GM18870 (cell line): ENCODE measurements around the gene PHACTR3.

Source experiments
- ATAC-seq: cut with Tn5 transposase; IDR thresholded peaks from one replicate; pipeline ENCODE4 v1.9.1; 2021; ENCODE audit warnings: moderate library complexity; ENCODE audit not compliant: unreplicated experiment

Gene PHACTR3

DNA sequence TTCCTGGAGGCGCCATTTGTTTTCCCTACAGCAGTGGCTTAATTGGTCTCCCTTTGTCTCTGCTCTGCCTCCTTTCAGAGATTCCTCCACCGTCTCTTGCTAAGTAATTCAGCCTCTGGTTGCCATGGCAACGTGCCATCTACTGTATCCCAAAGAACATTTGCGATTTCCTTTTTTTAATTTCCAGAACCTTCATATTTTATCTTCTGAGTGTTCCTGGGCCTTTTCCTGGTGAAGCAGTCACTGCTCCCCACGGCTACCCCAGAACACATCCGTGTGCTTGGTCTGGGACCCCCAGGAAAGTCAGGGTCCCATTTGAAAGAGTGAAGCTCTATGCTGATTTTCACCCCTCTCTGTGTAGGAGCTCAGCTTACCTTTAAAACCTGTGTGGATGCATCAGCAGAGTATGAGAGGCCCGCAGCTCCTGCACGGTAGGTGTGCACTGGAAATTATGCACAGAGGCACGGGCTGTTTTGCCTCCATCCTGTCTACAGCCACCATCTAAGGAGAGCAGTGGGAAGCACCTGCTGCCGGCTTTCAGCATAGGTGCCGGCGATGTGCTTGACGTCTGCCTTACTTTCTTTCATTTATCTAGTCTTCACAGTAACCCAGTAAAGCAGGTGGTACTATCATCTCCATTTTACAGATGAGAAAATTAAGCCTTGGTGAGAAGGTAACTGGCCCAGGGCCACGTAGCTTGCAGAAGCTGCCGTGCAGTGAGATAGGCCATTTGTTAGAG, 206.3 kb downstream of the PHACTR3 start:
- ATAC-seq, result no peak

- no peak for ATAC-seq
Observed at GRCh38 chr20:59811681-59812171, 207.4 kb downstream of the PHACTR3 start.

DNA sequence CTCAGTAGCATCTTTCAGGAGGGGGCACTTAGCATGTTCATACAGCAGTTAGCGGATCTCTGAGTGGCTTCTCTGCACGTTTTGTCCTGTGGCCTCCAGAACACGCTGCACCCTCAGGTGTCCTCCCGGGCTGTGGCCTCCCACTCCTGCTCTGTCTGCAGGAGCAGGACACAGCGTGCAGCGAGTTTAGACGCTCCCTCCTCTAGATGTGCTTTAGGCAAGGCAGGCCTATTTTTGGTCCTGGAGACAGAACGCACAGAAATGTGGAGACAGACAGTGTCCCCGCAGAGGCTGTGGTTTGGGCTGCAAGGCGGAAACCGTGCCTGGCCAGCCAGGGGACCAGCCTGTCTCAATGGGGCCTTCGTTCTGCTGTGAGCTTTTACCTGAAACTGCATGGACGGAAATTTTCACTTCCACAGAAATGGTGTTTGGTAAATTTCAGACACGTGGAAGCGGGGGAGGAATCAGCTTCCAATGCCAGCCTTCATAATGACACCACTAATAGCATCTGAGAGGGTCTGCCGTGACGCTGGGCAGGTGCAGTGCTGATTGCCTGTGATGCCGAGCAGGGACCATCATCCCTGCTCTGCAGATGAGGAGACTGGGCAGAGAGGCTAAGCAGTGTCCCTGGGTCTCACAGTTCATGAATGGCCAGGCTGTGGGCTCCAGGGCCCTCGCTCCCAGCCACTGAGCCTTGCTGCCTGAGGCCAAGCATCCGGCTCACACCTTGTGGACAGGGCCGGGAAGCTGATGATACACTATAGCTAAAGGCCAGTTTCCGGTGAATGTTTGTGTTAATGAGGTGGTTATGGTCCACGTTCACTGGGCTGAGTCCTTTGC, 208.2 kb downstream of the PHACTR3 start:
- ATAC-seq, result no peak

- ATAC-seq, result no peak
Observed at GRCh38 chr20:59813126-59813947, 209.0 kb downstream of the PHACTR3 start.

DNA sequence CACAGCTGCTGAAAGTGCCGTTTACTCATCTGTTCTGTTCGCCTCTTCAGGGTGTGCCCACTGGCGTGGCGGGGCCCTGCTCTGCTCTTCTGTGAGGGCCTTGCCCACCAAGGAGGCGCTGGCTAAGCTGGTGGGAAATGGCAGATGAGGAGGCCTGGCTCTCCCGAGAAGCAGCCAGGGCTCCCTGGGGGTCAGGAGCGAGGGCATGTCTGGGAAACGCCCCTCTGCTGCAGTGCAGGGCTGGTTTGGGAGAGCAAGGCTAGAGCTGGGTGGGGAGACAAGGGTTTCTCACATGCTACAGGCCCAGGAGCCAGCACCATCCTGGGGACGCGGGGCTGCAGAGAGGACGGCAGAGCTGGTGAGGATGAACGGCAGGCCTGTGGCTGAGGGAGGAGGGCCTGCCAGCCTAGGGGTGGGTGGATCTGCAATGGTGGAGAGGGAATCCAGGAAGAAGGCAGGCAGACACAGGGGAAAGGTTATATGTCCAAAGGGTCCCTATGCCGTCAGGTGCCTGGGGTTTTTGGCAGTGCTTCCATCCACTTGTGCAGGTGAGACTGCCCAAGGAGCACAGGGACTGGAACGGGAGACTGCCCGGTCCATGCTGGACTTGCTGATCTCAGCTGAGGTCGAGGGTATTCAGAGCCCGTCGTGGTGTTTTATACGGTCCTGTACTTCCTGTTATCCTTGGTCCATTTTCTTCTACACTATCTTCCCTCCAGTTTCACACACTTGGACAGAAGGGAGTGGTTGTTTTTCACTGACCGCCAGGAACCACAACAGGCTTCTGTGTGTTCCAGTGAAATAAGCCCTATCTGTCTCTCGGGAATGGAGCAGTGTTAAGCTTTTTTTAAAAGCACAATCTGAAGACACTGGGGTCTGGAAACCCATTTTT, 209.9 kb downstream of the PHACTR3 start:
- no peak for ATAC-seq

DNA sequence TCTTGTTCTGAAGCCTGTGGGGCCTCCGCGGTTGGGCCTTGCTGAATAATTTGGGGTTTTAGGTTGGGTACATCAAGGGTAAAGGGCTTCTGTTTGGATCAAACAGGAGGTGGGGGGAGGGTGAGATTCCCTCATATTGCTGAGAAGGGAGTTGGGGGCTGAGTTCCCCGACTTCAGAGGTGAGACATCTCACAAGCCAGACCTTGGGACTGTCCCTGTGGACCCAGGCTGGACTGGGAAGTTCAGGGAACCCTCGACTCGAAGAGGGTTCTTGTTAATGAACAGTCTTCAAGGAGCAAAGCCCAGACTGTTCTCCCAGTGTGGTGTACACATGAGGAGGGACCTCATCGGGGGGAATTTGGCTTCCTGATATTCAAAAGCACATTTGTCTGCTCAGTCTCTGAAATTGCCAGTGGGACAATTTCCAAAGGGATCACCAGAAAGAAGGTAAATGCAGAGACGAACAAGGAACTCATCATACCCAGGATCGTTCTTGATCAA, 210.6 kb downstream of the PHACTR3 start:
- ATAC-seq, result no peak

DNA sequence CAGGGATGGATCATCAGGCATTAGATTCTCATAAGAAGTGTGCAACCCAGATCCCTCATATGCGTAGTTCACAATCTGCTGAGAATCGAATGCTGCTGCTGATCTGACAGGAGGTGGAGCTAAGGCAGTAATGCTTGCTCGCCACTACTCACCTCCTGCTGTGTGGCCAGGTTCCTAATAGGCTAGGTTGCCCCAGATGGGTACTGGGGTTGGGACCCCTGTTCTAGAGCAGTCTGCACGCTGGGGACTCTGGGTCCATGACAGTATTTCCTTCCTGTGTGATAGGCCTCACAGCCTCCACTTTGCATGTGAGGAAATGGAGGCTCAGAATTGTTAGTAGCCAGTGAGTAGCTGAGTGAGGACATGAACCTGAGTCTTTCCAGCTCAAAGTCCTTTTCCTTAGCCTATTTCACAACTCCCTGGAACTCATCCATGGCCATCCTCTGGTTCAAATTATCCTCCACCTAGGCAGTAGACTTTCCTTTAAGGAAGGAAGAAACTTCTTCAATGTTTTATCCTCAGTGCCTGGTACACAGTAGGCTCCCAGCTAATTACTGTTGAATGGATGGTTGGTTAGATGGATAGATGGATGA, 211.9 kb downstream of the PHACTR3 start:
- ATAC-seq, result no peak

DNA sequence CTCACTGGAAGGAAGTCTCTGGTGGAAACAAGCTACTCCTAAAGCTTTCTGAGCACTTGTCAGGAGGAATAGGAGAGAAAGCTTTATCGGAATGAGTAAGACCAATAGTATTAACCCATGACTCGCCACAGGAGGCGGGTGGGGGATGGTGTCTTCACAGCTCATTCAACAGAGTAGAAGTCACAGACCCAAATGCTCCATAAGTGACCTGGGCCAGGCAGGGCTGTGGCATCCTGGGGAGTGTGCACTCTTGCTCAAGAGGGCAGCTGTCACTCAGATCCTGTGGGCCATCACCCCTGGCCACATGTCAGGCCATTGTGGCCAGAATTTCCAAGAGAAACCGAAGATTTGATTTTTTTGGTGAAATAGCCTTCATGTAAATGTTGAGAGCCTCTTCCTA, 213.1 kb downstream of the PHACTR3 start:
- ATAC-seq, result no peak

DNA sequence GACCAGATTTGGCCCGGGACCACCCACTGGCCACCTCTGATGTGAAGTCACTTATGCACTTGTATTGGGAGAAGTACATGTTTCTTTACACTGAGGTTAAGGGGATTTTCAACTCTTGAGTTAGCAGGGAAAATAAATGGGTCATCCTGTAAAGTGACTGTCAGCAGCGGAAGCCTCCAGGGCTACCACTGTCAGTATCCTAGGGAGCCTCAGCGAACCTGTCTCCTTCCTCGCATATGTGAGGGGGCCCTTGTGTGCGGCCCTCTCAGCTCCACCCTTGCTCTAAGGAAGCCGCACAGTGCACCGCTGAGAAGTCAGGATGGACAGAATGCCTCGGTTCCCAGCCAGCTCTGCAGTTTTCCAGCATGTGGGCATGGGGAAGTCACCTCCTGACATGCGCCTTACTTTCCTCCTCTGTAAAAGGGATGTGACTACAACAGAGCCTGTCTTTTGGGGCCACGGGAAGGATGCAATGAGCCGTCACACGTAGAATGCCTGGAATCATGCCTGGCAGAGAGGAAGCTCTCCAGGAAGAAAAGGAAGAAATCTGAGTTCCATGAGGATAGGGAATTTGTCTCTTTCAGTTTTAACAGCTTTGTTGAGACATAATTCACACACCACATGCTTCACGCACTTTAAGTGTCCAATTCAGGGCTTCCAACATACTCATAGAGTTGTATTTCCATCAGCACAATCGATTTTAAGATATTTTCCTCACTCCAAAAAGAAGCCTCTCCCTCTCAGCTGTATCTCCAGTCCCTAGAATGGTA, 213.7 kb downstream of the PHACTR3 start:
- no peak for ATAC-seq

DNA sequence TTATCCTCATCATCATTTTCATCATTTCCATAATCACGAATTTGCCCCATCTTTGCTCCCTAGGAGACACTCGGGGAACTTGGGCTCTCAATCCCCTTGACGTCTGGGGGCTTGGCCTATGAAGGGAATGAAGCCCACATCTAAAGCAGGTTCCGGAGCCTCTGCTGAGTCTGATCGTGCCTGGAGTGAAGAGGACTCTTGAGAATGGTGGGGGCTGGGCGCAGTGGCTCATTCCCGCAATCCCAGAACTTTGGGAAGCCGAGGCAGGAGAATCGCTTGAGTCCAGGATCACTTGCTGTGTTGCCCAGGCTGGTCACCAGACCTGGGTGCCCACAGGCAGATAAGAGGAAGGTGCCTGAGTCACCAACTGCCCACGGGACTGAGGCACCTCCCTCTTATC, 214.6 kb downstream of the PHACTR3 start:
- no peak for ATAC-seq

DNA sequence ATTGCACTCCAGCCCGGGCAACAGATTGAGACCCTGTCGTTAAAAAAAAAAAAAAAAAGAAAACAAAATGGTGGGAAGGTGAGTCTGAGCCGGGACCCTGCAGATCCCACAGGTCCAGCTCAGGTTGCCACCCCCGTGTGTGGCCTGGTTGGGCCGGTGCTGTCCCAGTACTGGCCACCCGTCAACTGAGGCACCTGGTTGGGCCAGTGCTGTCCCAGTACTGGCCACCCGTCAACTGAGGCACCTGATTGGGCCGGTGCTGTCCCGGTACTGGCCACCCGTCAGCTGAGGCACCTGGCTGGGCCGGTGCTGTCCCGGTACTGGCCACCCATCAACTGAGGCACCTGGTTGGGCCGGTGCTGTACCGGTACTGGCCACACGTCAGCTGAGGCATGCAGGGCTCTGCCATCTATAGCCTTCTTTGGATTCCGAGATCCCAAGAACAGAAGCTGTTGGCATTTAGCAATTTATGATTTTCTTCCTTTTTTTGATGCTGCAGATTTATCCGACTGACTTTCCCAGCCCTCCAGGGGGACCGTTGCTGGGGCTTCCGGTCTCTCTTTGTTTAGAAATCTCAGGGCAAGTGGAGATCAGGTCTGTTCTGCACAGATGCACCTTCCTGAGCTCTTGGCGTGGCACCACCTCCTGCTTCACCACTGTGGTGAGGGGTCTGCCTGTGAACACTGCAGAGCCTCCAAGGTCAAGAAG, 215.3 kb downstream of the PHACTR3 start:
- ATAC-seq, result no peak

GRCh38 chr20:59820204-59821041, 216.1 kb downstream of the PHACTR3 start:
- ATAC-seq, result no peak

GRCh38 chr20:59821201-59821600, 216.9 kb downstream of the PHACTR3 start:
- no peak for ATAC-seq

- no peak for ATAC-seq
Observed at GRCh38 chr20:59821788-59822187, 217.4 kb downstream of the PHACTR3 start.

DNA sequence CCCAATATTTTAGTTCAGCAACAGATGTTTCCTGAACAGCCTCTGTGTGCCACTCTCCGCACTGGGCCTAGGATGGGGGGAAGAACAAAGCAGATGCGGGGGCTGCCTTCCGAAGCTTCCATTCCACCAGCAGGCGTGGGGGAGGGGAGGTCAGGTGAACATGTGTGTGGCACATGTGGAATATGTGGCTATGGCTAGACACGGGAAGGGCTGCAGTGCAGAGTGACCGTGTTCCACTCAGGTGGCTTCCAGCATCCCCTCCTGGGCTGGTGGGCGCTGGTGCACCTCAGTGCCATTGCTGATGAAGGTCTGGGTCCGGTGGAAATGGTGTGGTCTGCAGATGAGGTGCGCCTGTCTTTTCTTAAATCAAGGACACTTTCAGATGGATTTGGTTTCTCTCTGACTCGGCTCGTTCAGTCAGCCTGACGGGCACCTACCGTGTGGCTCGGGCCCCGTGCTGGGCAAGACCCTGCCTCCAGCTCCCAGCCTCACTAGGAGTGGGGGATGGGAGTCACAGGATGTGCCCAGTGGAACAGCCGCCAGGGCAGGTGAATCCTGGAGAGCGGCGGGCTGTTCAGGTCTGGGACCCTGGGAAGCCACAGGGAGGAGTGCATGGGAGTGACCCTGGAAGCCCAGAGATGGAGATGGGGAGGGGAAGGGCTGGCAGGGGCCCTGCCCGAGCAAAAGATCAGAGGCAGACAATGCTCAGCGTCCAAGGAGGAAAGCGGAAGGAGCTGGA, 218.1 kb downstream of the PHACTR3 start:
- no peak for ATAC-seq

DNA sequence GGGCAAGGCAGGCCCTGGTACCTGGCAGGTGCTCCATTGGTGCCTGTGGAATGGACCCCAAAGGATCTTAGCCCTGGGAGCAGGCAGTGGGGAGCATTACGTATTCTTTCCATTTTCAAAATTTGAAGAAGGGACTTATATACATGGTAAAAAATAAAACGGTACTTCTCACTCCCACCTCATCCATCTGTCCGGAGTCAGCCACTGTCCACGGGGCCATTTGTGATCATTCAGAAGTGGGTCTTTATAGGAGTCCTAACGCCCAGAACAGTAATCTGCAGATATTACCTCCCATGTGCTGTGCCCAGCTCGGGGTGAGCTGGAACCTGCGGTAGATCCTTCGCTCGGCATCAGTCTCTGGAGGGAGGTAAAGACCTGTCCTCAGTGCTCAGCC, 218.7 kb downstream of the PHACTR3 start:
- ATAC-seq, result no peak
